ACC112 (cell line): ENCODE measurements around the gene BMP2K.

Source experiments
- H2AFZ ChIP-seq: fragments of 200-600 bp; sonication (generic); one replicate; pipeline ENCODE4 v1.6.0; 2017; ENCODE audit warnings: antibody characterized with exemption, low read length; ENCODE audit not compliant: unreplicated experiment
- H3K27ac ChIP-seq: fragments of 200-600 bp; sonication (generic); 2 replicates; pipeline ENCODE4 v1.5.1; 2014; ENCODE audit warnings: low read depth, mild to moderate bottlenecking, antibody characterized with exemption, low read length, moderate library complexity
- H3K27me3 ChIP-seq: fragments of 200-600 bp; sonication (generic); 2 replicates; pipeline ENCODE4 v1.6.1; 2014; ENCODE audit warnings: mild to moderate bottlenecking, antibody characterized with exemption, low read length, moderate library complexity, mixed read lengths; ENCODE audit not compliant: insufficient read depth
- H3K36me3 ChIP-seq: fragments of 200-600 bp; sonication (generic); 2 replicates; pipeline ENCODE4 v1.6.1; 2016; ENCODE audit warnings: mild to moderate bottlenecking, antibody characterized with exemption, low read length, moderate library complexity, mixed read lengths; ENCODE audit not compliant: insufficient read depth
- H3K4me1 ChIP-seq: fragments of 200-600 bp; sonication (generic); one replicate; pipeline ENCODE4 v1.6.1; 2016; ENCODE audit warnings: low read length, mixed read lengths; ENCODE audit not compliant: insufficient read depth, unreplicated experiment, control insufficient read depth
- H3K4me3 ChIP-seq: fragments of 200-600 bp; sonication (generic); 2 replicates; pipeline ENCODE4 v1.5.1; 2014; ENCODE audit warnings: mild to moderate bottlenecking, low read depth, low read length
- H3K79me2 ChIP-seq: fragments of 200-600 bp; sonication (generic); one replicate; pipeline ENCODE4 v1.6.0; 2016; ENCODE audit warnings: low read length; ENCODE audit not compliant: control insufficient read depth, unreplicated experiment, insufficient read depth

Gene BMP2K

GRCh38 chr4:78776079-78776728 is at the start of gene BMP2K:
BMP2K (plus strand) TSS chr4:78776350; CDS start chr4:78776544, 194 bp downstream.
- H3K4me1 ChIP-seq = peaks cover 21% of the 10 kb centered on the region
- H3K4me3 ChIP-seq = peak within 1 kb of the TSS; percentile 87
- H2AFZ ChIP-seq = peak within 1 kb of the TSS; percentile 98
- H3K27ac ChIP-seq = peak within 1 kb of the TSS; percentile 93
- H3K79me2 ChIP-seq = peaks cover 48% of the 10 kb centered on the region
- no peaks in the 10 kb centered on the region for H3K36me3 ChIP-seq
- no peaks in the 10 kb centered on the region for H3K27me3 ChIP-seq

DNA sequence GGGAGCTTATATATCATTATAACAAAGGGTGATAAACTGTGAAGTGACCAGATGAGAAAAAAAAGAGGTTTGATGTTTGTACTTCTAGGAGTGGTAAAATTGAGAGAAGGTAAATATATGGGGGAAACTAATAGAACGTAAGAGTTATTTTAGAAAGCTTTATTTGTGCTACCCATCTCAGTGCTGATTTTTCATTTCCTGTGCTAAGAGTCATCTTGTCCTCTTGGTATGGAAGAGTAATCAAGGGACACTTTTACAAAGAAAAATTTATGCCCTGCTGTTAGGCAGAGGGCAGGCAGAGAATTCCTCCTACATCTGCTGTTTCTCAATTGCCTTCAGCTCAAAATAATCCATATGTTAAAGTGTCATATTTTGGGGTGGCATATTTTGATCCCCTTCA is 49.6 kb upstream of the BMP2K start:
- Histone ChIP-seq H3K79me2 (no peaks in the 10 kb centered on the region), H2AFZ (no peak overlapping the region), H3K4me3 (no peak overlapping the region), H3K4me1 (no peaks in the 10 kb centered on the region), H3K27ac (no peak overlapping the region), H3K36me3 (no peaks in the 10 kb centered on the region), H3K27me3 (no peaks in the 10 kb centered on the region)

GRCh38 chr4:78732332-78733104 is 43.6 kb upstream of the BMP2K start:
- Histone ChIP-seq H2AFZ (no peak overlapping the region), H3K4me1 (no peaks in the 10 kb centered on the region), H3K79me2 (no peaks in the 10 kb centered on the region), H3K4me3 (no peak overlapping the region), H3K27ac (no peak overlapping the region), H3K36me3 (no peaks in the 10 kb centered on the region), H3K27me3 (no peaks in the 10 kb centered on the region)

GRCh38 chr4:78734441-78735162 is 41.5 kb upstream of the BMP2K start:
- H3K4me3 ChIP-seq = no peak overlapping the region
- H2AFZ ChIP-seq = no peak overlapping the region
- H3K79me2 ChIP-seq = no peaks in the 10 kb centered on the region
- no peaks in the 10 kb centered on the region for H3K36me3 ChIP-seq
- H3K27ac ChIP-seq = no peak overlapping the region
- no peaks in the 10 kb centered on the region for H3K27me3 ChIP-seq
- no peaks in the 10 kb centered on the region for H3K4me1 ChIP-seq

- Histone ChIP-seq H3K27ac (no peak overlapping the region), H3K79me2 (no peaks in the 10 kb centered on the region), H3K4me1 (no peaks in the 10 kb centered on the region), H2AFZ (no peak overlapping the region), H3K27me3 (no peaks in the 10 kb centered on the region), H3K36me3 (no peaks in the 10 kb centered on the region), H3K4me3 (no peak overlapping the region)
Measured at GRCh38 chr4:78735697-78736096, 40.5 kb upstream of the BMP2K start.

DNA sequence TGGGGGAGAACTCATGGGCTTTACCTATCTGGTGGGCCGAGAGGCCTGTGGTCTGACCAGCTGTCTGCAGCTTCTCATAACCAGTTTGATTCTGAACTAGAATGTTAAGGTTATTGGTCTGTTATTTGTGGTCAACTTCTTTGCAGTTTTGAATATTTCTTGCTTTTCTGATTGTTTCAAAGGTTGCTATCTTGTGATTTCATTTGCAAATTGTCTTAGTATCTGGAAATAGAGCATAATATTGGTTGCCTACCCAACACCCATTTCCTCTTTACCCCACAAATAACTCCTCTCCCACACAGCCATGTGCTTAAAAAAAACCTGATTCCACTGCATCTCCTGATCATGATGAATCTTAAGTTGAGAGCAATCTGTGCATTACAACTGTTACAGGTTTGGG is 39.1 kb upstream of the BMP2K start:
- H3K27me3 ChIP-seq = no peaks in the 10 kb centered on the region
- H3K4me3 ChIP-seq = no peak overlapping the region

DNA sequence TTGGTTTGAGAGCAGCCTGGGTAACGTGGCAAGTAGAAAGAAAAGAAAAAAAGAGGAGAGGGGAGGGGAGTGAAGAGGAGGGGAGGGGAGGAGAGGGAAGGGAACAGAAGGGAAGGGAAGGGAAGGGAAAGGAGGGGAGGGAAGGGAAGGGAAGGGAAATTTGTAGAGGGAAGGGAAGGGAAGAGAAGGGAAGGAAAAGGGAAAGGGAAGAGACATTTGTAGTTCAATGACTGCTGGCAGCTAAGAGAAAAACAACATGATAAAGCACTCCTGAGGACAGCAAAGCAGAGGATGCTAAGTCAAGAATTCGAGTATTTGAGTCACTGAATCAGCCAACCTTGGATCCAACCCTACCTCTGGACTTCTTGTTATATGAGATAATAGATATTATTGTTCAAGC is 38.2 kb upstream of the BMP2K start:
- Histone ChIP-seq H2AFZ (no peak overlapping the region), H3K4me3 (no peak overlapping the region), H3K36me3 (no peaks in the 10 kb centered on the region), H3K79me2 (no peaks in the 10 kb centered on the region), H3K4me1 (no peaks in the 10 kb centered on the region), H3K27ac (no peak overlapping the region), H3K27me3 (no peaks in the 10 kb centered on the region)

More for the DNA sequence above, 39.1 kb upstream of the BMP2K start:
- Histone ChIP-seq H3K36me3 (no peaks in the 10 kb centered on the region), H3K79me2 (no peaks in the 10 kb centered on the region), H3K27ac (no peak overlapping the region), H2AFZ (no peak overlapping the region), H3K4me1 (no peaks in the 10 kb centered on the region)

- Histone ChIP-seq H3K4me3 (no peak overlapping the region), H3K79me2 (no peaks in the 10 kb centered on the region), H3K27me3 (no peaks in the 10 kb centered on the region), H3K36me3 (no peaks in the 10 kb centered on the region), H2AFZ (no peak overlapping the region), H3K4me1 (no peaks in the 10 kb centered on the region), H3K27ac (no peak overlapping the region)
Measured at GRCh38 chr4:78742300-78742699, 33.9 kb upstream of the BMP2K start.

- H3K36me3 ChIP-seq = no peaks in the 10 kb centered on the region
- H3K27me3 ChIP-seq = no peaks in the 10 kb centered on the region
- no peak overlapping the region for H3K4me3 ChIP-seq
- no peaks in the 10 kb centered on the region for H3K79me2 ChIP-seq
- peaks cover 9% of the 10 kb centered on the region for H3K4me1 ChIP-seq
- H3K27ac ChIP-seq = no peak overlapping the region
- H2AFZ ChIP-seq = no peak overlapping the region
Measured at GRCh38 chr4:78747475-78747922, 28.7 kb upstream of the BMP2K start.

GRCh38 chr4:78748381-78748780 is 27.8 kb upstream of the BMP2K start:
- peaks cover 9% of the 10 kb centered on the region for H3K4me1 ChIP-seq
- no peaks in the 10 kb centered on the region for H3K36me3 ChIP-seq
- no peak overlapping the region for H3K4me3 ChIP-seq
- H3K27ac ChIP-seq = no peak overlapping the region
- no peaks in the 10 kb centered on the region for H3K27me3 ChIP-seq
- no peaks in the 10 kb centered on the region for H3K79me2 ChIP-seq
- no peak overlapping the region for H2AFZ ChIP-seq
